Stimulated activated naive CD8-positive, alpha-beta T cell treated with anti-CD3 and anti-CD28 coated beads, Interleukin-15, Interleukin-2, amounts not matched to agents 100 ng/mL and 50 ng/mL, for 24 hours (primary cell): ENCODE results near the gene BCDIN3D.

Source experiments
- H3K27ac Mint-ChIP-seq: one replicate; pipeline ENCODE4 v1.8.0; 2021; ENCODE audit warnings: mild to moderate bottlenecking, mixed read lengths
- H3K27me3 Mint-ChIP-seq: one replicate; pipeline ENCODE4 v1.8.0; 2021; ENCODE audit warnings: mixed read lengths
- H3K36me3 Mint-ChIP-seq: one replicate; pipeline ENCODE4 v1.8.0; 2021; ENCODE audit warnings: low read depth, mixed read lengths
- H3K4me1 Mint-ChIP-seq: one replicate; pipeline ENCODE4 v1.8.0; 2021; ENCODE audit warnings: low read depth, mixed read lengths
- H3K4me3 Mint-ChIP-seq: one replicate; pipeline ENCODE4 v1.8.0; 2021; ENCODE audit warnings: mild to moderate bottlenecking, mixed read lengths
- H3K9me3 Mint-ChIP-seq: one replicate; pipeline ENCODE4 v1.8.0; 2021; ENCODE audit warnings: mixed read lengths

Gene BCDIN3D

GRCh38 chr12:49804821-49805220, 38.1 kb downstream of the BCDIN3D start:
- H3K27ac Mint-ChIP-seq = no peak overlapping the region
- H3K4me1 Mint-ChIP-seq = no peaks in the 10 kb centered on the region
- no peaks in the 10 kb centered on the region for H3K27me3 Mint-ChIP-seq
- peaks cover 7% of the 10 kb centered on the region for H3K36me3 Mint-ChIP-seq
- H3K9me3 Mint-ChIP-seq = no peaks in the 10 kb centered on the region
- H3K4me3 Mint-ChIP-seq = no peak overlapping the region

GRCh38 chr12:49803693-49804450, 39.0 kb downstream of the BCDIN3D start:
- H3K4me1 Mint-ChIP-seq = no peaks in the 10 kb centered on the region
- H3K36me3 Mint-ChIP-seq = peaks cover 7% of the 10 kb centered on the region
- H3K9me3 Mint-ChIP-seq = no peaks in the 10 kb centered on the region
- H3K27ac Mint-ChIP-seq = no peak overlapping the region
- no peak overlapping the region for H3K4me3 Mint-ChIP-seq
- H3K27me3 Mint-ChIP-seq = no peaks in the 10 kb centered on the region

- H3K27me3 Mint-ChIP-seq = no peaks in the 10 kb centered on the region
- no peak overlapping the region for H3K4me3 Mint-ChIP-seq
- H3K9me3 Mint-ChIP-seq = no peaks in the 10 kb centered on the region
- H3K4me1 Mint-ChIP-seq = no peaks in the 10 kb centered on the region
- peaks cover 7% of the 10 kb centered on the region for H3K36me3 Mint-ChIP-seq
- no peak overlapping the region for H3K27ac Mint-ChIP-seq
Measured at GRCh38 chr12:49801141-49802063, 41.5 kb downstream of the BCDIN3D start.

- peaks cover 7% of the 10 kb centered on the region for H3K36me3 Mint-ChIP-seq
- H3K27me3 Mint-ChIP-seq = no peaks in the 10 kb centered on the region
- no peaks in the 10 kb centered on the region for H3K9me3 Mint-ChIP-seq
- H3K4me1 Mint-ChIP-seq = no peaks in the 10 kb centered on the region
- no peak overlapping the region for H3K4me3 Mint-ChIP-seq
- H3K27ac Mint-ChIP-seq = no peak overlapping the region
Measured at GRCh38 chr12:49800421-49801140, 42.3 kb downstream of the BCDIN3D start.

- H3K9me3 Mint-ChIP-seq = no peaks in the 10 kb centered on the region
- no peaks in the 10 kb centered on the region for H3K4me1 Mint-ChIP-seq
- H3K27ac Mint-ChIP-seq = no peak overlapping the region
- no peaks in the 10 kb centered on the region for H3K27me3 Mint-ChIP-seq
- H3K4me3 Mint-ChIP-seq = no peak overlapping the region
- no peaks in the 10 kb centered on the region for H3K36me3 Mint-ChIP-seq
Measured at GRCh38 chr12:49798934-49799333, 44.0 kb downstream of the BCDIN3D start.

GRCh38 chr12:49798248-49798647, 44.7 kb downstream of the BCDIN3D start:
- no peak overlapping the region for H3K27ac Mint-ChIP-seq
- H3K4me1 Mint-ChIP-seq = no peaks in the 10 kb centered on the region
- H3K36me3 Mint-ChIP-seq = no peaks in the 10 kb centered on the region
- no peaks in the 10 kb centered on the region for H3K27me3 Mint-ChIP-seq
- no peaks in the 10 kb centered on the region for H3K9me3 Mint-ChIP-seq
- H3K4me3 Mint-ChIP-seq = no peak overlapping the region

GRCh38 chr12:49797449-49797776, 45.5 kb downstream of the BCDIN3D start:
- no peaks in the 10 kb centered on the region for H3K4me1 Mint-ChIP-seq
- no peak overlapping the region for H3K4me3 Mint-ChIP-seq
- H3K27ac Mint-ChIP-seq = no peak overlapping the region
- no peaks in the 10 kb centered on the region for H3K9me3 Mint-ChIP-seq
- no peaks in the 10 kb centered on the region for H3K27me3 Mint-ChIP-seq
- no peaks in the 10 kb centered on the region for H3K36me3 Mint-ChIP-seq

GRCh38 chr12:49796606-49797448, 46.1 kb downstream of the BCDIN3D start:
- H3K27me3 Mint-ChIP-seq = no peaks in the 10 kb centered on the region
- no peaks in the 10 kb centered on the region for H3K36me3 Mint-ChIP-seq
- no peaks in the 10 kb centered on the region for H3K4me1 Mint-ChIP-seq
- no peak overlapping the region for H3K4me3 Mint-ChIP-seq
- no peaks in the 10 kb centered on the region for H3K9me3 Mint-ChIP-seq
- H3K27ac Mint-ChIP-seq = no peak overlapping the region

GRCh38 chr12:49796155-49796554, 46.8 kb downstream of the BCDIN3D start:
- no peaks in the 10 kb centered on the region for H3K4me1 Mint-ChIP-seq
- H3K9me3 Mint-ChIP-seq = no peaks in the 10 kb centered on the region
- no peaks in the 10 kb centered on the region for H3K27me3 Mint-ChIP-seq
- no peaks in the 10 kb centered on the region for H3K36me3 Mint-ChIP-seq
- H3K27ac Mint-ChIP-seq = no peak overlapping the region
- no peak overlapping the region for H3K4me3 Mint-ChIP-seq

GRCh38 chr12:49795654-49796105, 47.2 kb downstream of the BCDIN3D start:
- Mint-ChIP-seq H3K4me1 (no peaks in the 10 kb centered on the region), H3K27ac (no peak overlapping the region), H3K36me3 (no peaks in the 10 kb centered on the region), H3K9me3 (no peaks in the 10 kb centered on the region), H3K27me3 (no peaks in the 10 kb centered on the region), H3K4me3 (no peak overlapping the region)

GRCh38 chr12:49794811-49795653, 47.9 kb downstream of the BCDIN3D start:
- no peaks in the 10 kb centered on the region for H3K4me1 Mint-ChIP-seq
- no peaks in the 10 kb centered on the region for H3K9me3 Mint-ChIP-seq
- H3K27ac Mint-ChIP-seq = no peak overlapping the region
- H3K4me3 Mint-ChIP-seq = no peak overlapping the region
- H3K36me3 Mint-ChIP-seq = no peaks in the 10 kb centered on the region
- no peaks in the 10 kb centered on the region for H3K27me3 Mint-ChIP-seq

GRCh38 chr12:49794021-49794420, 48.9 kb downstream of the BCDIN3D start:
- H3K36me3 Mint-ChIP-seq = no peaks in the 10 kb centered on the region
- H3K27me3 Mint-ChIP-seq = no peaks in the 10 kb centered on the region
- no peaks in the 10 kb centered on the region for H3K9me3 Mint-ChIP-seq
- H3K4me3 Mint-ChIP-seq = no peak overlapping the region
- H3K4me1 Mint-ChIP-seq = no peaks in the 10 kb centered on the region
- no peak overlapping the region for H3K27ac Mint-ChIP-seq

- no peaks in the 10 kb centered on the region for H3K4me1 Mint-ChIP-seq
- no peaks in the 10 kb centered on the region for H3K36me3 Mint-ChIP-seq
- no peak overlapping the region for H3K4me3 Mint-ChIP-seq
- no peaks in the 10 kb centered on the region for H3K9me3 Mint-ChIP-seq
- H3K27me3 Mint-ChIP-seq = no peaks in the 10 kb centered on the region
- H3K27ac Mint-ChIP-seq = no peak overlapping the region
Measured at GRCh38 chr12:49793620-49794019, 49.3 kb downstream of the BCDIN3D start.
